H9 (cell line): Measurements from ENCODE around the gene SFXN5. TPM values are rescaled to one million over a fixed set of nuclear protein-coding genes. Genes with fewer than 3 reads are reported as not detected.

Experiments
- DNase-seq: peaks from one replicate; pipeline ENCODE4 v3.0.0-alpha.2; 2017
- H2AFZ ChIP-seq: one replicate; pipeline ENCODE4 v1.6.1; 2013; ENCODE audit warnings: mild to moderate bottlenecking, low read length, control low read depth, moderate library complexity
- H2AK5ac ChIP-seq: 2 replicates; pipeline ENCODE4 v1.6.1; 2013; ENCODE audit warnings: low read length, control low read depth, mixed read lengths; ENCODE audit not compliant: insufficient read length
- H2BK120ac ChIP-seq: one replicate; pipeline ENCODE4 v1.6.1; 2013; ENCODE audit warnings: low read depth, mild to moderate bottlenecking, low read length, control low read depth, inconsistent platforms; ENCODE audit not compliant: poor library complexity, severe bottlenecking
- H2BK12ac ChIP-seq: 2 replicates; pipeline ENCODE4 v1.6.1; 2013; ENCODE audit warnings: low read length, control low read depth, mixed read lengths, low read depth; ENCODE audit not compliant: insufficient read length
- H2BK15ac ChIP-seq: 2 replicates; pipeline ENCODE4 v1.6.1; 2013; ENCODE audit warnings: low read depth, low read length, control low read depth
- H2BK20ac ChIP-seq: one replicate; pipeline ENCODE4 v1.6.1; 2013; ENCODE audit warnings: low read depth, mild to moderate bottlenecking, low read length, control low read depth, inconsistent platforms; ENCODE audit not compliant: poor library complexity, severe bottlenecking
- H2BK5ac ChIP-seq: 2 replicates; pipeline ENCODE4 v1.6.1; 2013; ENCODE audit warnings: low read length, control low read depth, mixed read lengths; ENCODE audit not compliant: insufficient read length
- H3K14ac ChIP-seq: 2 replicates; pipeline ENCODE4 v1.6.1; 2013; ENCODE audit warnings: low read length, control low read depth; ENCODE audit not compliant: insufficient read depth
- H3K18ac ChIP-seq: 2 replicates; pipeline ENCODE4 v1.6.1; 2013; ENCODE audit warnings: low read depth, mild to moderate bottlenecking, mixed read lengths, low read length, control low read depth; ENCODE audit not compliant: insufficient read length
- H3K23ac ChIP-seq: 2 replicates; pipeline ENCODE4 v1.6.1; 2013; ENCODE audit warnings: low read length, control low read depth, mixed read lengths, low read depth; ENCODE audit not compliant: insufficient read length
- H3K23me2 ChIP-seq: 2 replicates; pipeline ENCODE4 v1.6.1; 2013; ENCODE audit warnings: low read depth, mild to moderate bottlenecking, mixed read lengths, low read length, control low read depth; ENCODE audit not compliant: insufficient read length, poor library complexity, severe bottlenecking
- H3K27ac ChIP-seq: 2 replicates; pipeline ENCODE4 v1.5.1; 2013; ENCODE audit warnings: low read length, control low read depth, mixed read lengths, low read depth; ENCODE audit not compliant: insufficient read length
- H3K27me3 ChIP-seq: 2 replicates; pipeline ENCODE4 v1.6.1; 2013; ENCODE audit warnings: low read length, control low read depth, inconsistent platforms; ENCODE audit not compliant: insufficient read depth
- H3K4ac ChIP-seq: 2 replicates; pipeline ENCODE4 v1.6.1; 2013; ENCODE audit warnings: low read depth, mild to moderate bottlenecking, control low read depth, inconsistent platforms, low read length, moderate library complexity
- H3K4me1 ChIP-seq: 2 replicates; pipeline ENCODE4 v1.6.1; 2013; ENCODE audit warnings: low read length, control low read depth, inconsistent platforms; ENCODE audit not compliant: insufficient read depth
- H3K4me2 ChIP-seq: 2 replicates; pipeline ENCODE4 v1.6.1; 2013; ENCODE audit warnings: low read length, control low read depth, mixed read lengths; ENCODE audit not compliant: insufficient read length, insufficient read depth
- H3K56ac ChIP-seq: 2 replicates; pipeline ENCODE4 v1.6.1; 2013; ENCODE audit warnings: low read depth, mild to moderate bottlenecking, mixed read lengths, low read length, control low read depth; ENCODE audit not compliant: insufficient read length
- H3K79me1 ChIP-seq: 2 replicates; pipeline ENCODE4 v1.6.1; 2013; ENCODE audit warnings: low read depth, mild to moderate bottlenecking, moderate library complexity, low read length, control low read depth, inconsistent platforms; ENCODE audit not compliant: insufficient read depth, poor library complexity, severe bottlenecking
- H3K79me2 ChIP-seq: 2 replicates; pipeline ENCODE4 v1.6.1; 2013; ENCODE audit warnings: low read length, control low read depth, inconsistent platforms; ENCODE audit not compliant: insufficient read depth
- H3K9ac ChIP-seq: 2 replicates; pipeline ENCODE4 v1.6.1; 2013; ENCODE audit warnings: low read length, control low read depth, mixed read lengths; ENCODE audit not compliant: insufficient read length; ENCODE audit errors: extremely low read depth
- H3K9me3 ChIP-seq: one replicate; pipeline ENCODE4 v1.6.1; 2013; ENCODE audit warnings: low read depth, low read length, inconsistent platforms; ENCODE audit not compliant: control insufficient read depth
- H3T11ph ChIP-seq: one replicate; pipeline ENCODE4 v1.6.1; 2013; ENCODE audit warnings: mild to moderate bottlenecking, low read length, control low read depth, inconsistent platforms
- H4K20me1 ChIP-seq: one replicate; pipeline ENCODE4 v1.6.1; 2013; ENCODE audit not compliant: control insufficient read depth, insufficient read length, insufficient read depth
- H4K5ac ChIP-seq: 2 replicates; pipeline ENCODE4 v1.6.1; 2013; ENCODE audit warnings: low read depth, mild to moderate bottlenecking, mixed read lengths, low read length, control low read depth; ENCODE audit not compliant: insufficient read length
- H4K8ac ChIP-seq: replicated peaks from 2 replicates; pipeline ENCODE4 v1.6.1; 2013; ENCODE audit warnings: low read length, control low read depth, mixed read lengths, low read depth; ENCODE audit not compliant: insufficient read length
- H4K91ac ChIP-seq: 2 replicates; pipeline ENCODE4 v1.6.1; 2013; ENCODE audit warnings: low read depth, mild to moderate bottlenecking, moderate library complexity, mixed read lengths, low read length, control low read depth; ENCODE audit not compliant: insufficient read length
- H3K27ac Mint-ChIP-seq, 3 experiments: 2 replicates in 2 of 3; 3 replicates in 1 of 3; pipeline ENCODE4 v1.8.0; 2020 to 2021; ENCODE audit warnings: mixed read lengths in 3 of 3, mild to moderate bottlenecking in 1 of 3, moderate library complexity in 1 of 3
- H3K27me3 Mint-ChIP-seq: 2 replicates; pipeline ENCODE4 v1.8.0; 2021; ENCODE audit warnings: low read depth, mild to moderate bottlenecking, moderate library complexity, mixed read lengths
- H3K36me3 Mint-ChIP-seq, 3 experiments: 2 replicates in 2 of 3; 3 replicates in 1 of 3; pipeline ENCODE4 v1.8.0; 2020 to 2021; ENCODE audit warnings: low read depth in 3 of 3, mixed read lengths in 3 of 3; ENCODE audit not compliant: insufficient read depth in 1 of 3
- H3K4me1 Mint-ChIP-seq, 2 experiments: 2 replicates each; pipeline ENCODE4 v1.8.0; 2020; ENCODE audit warnings: mixed read lengths in 2 of 2
- H3K4me3 Mint-ChIP-seq, 2 experiments: 2 replicates in 1 of 2; 3 replicates in 1 of 2; pipeline ENCODE4 v1.8.0; 2020 to 2021; ENCODE audit warnings: mild to moderate bottlenecking in 2 of 2, mixed read lengths in 2 of 2, moderate library complexity in 1 of 2
- H3K9me3 Mint-ChIP-seq, 2 experiments: 2 replicates in 1 of 2; 3 replicates in 1 of 2; pipeline ENCODE4 v1.8.0; 2020; ENCODE audit warnings: mild to moderate bottlenecking in 2 of 2, mixed read lengths in 2 of 2, moderate library complexity in 1 of 2
- WGBS: extraction: QIAGEN DNeasy Blood & Tissue Kit; methylation state at CpG from one replicate; pipeline ENCODE4 v1.1.7; 2013; ENCODE audit warnings: missing lambda C conversion rate, low lambda C conversion rate, mixed read lengths; ENCODE audit not compliant: insufficient read length; ENCODE audit errors: extremely low coverage; 5-methylcytosine and 5-hydroxymethylcytosine counted together
- total RNA-seq: library from RNA; stranded (reverse); gene quantifications from 2 replicates; pipeline ENCODE4 v1.2.1, GENCODE V29; 2021
- TF ChIP-seq, protein P1 (sequence below): fragments of 200-600 bp; sonication (generic); conservative IDR thresholded peaks from 3 replicates; pipeline ENCODE4 v1.8.0; 2021; ENCODE audit warnings: antibody characterized with exemption, mild to moderate bottlenecking

The SFXN5 gene
- total RNA-seq, 1 experiment from 2014 or later = 30.9 TPM

DNA sequence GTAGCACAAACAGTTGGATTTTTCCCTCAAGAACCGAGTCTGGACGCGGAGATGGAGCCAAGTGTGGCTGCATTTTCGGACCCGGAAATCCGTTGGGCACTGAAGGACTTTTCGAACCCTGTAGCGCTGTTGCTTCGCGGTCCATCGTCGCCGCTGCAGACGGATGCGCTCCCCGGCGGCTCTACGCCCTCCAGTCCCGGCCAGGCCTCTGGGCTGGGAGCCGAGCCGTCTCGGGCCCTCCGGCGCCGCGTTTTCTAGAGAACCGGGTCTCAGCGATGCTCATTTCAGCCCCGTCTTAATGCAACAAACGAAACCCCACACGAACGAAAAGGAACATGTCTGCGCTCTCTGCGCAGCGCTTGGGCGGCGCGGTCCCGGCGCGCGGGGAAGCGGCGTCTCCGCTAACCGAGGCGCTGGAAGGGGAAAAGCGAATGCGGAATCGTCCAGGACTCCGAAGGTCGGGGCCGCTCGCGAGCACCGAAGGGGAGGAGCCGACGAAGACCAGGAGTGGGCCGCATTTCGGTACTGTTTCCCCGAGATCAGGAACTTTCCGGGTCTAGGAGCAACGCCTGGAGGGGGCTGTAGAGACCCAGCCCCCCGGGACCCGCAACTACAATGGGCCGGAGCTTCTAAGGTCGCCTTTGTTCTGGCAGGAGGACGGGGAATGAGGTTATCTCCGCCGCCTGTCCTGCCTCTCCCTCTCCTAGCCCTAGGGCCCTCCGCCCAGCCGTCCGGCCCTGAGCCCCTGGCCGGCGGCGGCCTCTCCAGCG is 151.0 kb downstream of the SFXN5 start:
- Histone ChIP-seq H3T11ph (no peak overlapping the region), H2BK12ac (no peak overlapping the region), H2BK5ac (no peak overlapping the region), H3K23me2 (peaks cover 46% of the 10 kb centered on the region), H3K27ac (no peak overlapping the region), H3K9me3 (no peaks in the 10 kb centered on the region), H3K9ac (no peak overlapping the region), H3K56ac (no peak overlapping the region), H2BK20ac (no peak overlapping the region), H3K27me3 (peaks cover 75% of the 10 kb centered on the region), H2BK15ac (no peak overlapping the region), H4K20me1 (no peaks in the 10 kb centered on the region), H3K23ac (no peak overlapping the region), H3K4me1 (peaks cover 5% of the 10 kb centered on the region), H3K18ac (no peak overlapping the region), H2BK120ac (no peak overlapping the region), H3K4me2 (peak overlapping the region; percentile 87), H3K79me2 (no peaks in the 10 kb centered on the region), H2AK5ac (no peak overlapping the region), H4K5ac (no peak overlapping the region), H3K4ac (no peak overlapping the region), H3K79me1 (no peaks in the 10 kb centered on the region), H4K8ac (no peak overlapping the region), H3K14ac (no peak overlapping the region), H2AFZ (no peak overlapping the region), H4K91ac (no peak overlapping the region)
- Mint-ChIP-seq H3K36me3 (peaks cover 0 to 7% (median 5%) of the 10 kb centered on the region in 3 experiments; a peak in 3 of 7 replicates), H3K4me3 (peak overlapping the region; percentile 55 to 93), H3K27me3 (peaks cover 17% of the 10 kb centered on the region), H3K27ac (no peak overlapping the region; a peak in 1 of 7 replicates), H3K4me1 (peaks cover 20 to 38% of the 10 kb centered on the region in 2 experiments), H3K9me3 (peaks cover 2 to 4% of the 10 kb centered on the region in 2 experiments; a peak in 2 of 5 replicates)
- peak; percentile 63 for DNase-seq
- TF ChIP-seq, protein P1, sequence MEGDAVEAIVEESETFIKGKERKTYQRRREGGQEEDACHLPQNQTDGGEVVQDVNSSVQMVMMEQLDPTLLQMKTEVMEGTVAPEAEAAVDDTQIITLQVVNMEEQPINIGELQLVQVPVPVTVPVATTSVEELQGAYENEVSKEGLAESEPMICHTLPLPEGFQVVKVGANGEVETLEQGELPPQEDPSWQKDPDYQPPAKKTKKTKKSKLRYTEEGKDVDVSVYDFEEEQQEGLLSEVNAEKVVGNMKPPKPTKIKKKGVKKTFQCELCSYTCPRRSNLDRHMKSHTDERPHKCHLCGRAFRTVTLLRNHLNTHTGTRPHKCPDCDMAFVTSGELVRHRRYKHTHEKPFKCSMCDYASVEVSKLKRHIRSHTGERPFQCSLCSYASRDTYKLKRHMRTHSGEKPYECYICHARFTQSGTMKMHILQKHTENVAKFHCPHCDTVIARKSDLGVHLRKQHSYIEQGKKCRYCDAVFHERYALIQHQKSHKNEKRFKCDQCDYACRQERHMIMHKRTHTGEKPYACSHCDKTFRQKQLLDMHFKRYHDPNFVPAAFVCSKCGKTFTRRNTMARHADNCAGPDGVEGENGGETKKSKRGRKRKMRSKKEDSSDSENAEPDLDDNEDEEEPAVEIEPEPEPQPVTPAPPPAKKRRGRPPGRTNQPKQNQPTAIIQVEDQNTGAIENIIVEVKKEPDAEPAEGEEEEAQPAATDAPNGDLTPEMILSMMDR = no peak
- WGBS = no CpG with 5 or more reads among the region's 77 CpGs
